ENCODE data around the gene CCDC71.

CCDC71 gene

GRCh38 chr3:49134471-49135265 lies 31.5 kb downstream of the CCDC71 start:
- no peak overlapping the region for H3K4me3 ChIP-seq (ENCODE audit: low read length)
- no peaks in the 10 kb centered on the region for H3K79me2 ChIP-seq (ENCODE audit: low read length)
- H3K9me3 ChIP-seq (replicated peaks; ENCODE audit: insufficient read depth, low read length), result no peaks in the 10 kb centered on the region
- no peaks in the 10 kb centered on the region for H3F3A ChIP-seq (ENCODE audit: insufficient read depth, low read length)
- no peak overlapping the region for H3K9ac ChIP-seq (ENCODE audit: low read length)
- no peak for TF ChIP-seq EZH2phosphoT487 (IDR thresholded peaks at IDR 0.05; ENCODE audit: low read length)
- TF ChIP-seq EZH2 (optimal IDR thresholded peaks at IDR 0.05; ENCODE audit: low read depth, low read length), result no peak
- no peak for TF ChIP-seq CTCF (IDR thresholded peaks at IDR 0.05; ENCODE audit: low read length)
- H3K27ac ChIP-seq (ENCODE audit: low read length), result no peak overlapping the region
- no peaks in the 10 kb centered on the region for H4K20me1 ChIP-seq (ENCODE audit: insufficient read depth, low read length)
- H3K9me2 ChIP-seq (replicated peaks; ENCODE audit: insufficient read depth, low read length), result no peaks in the 10 kb centered on the region
- no peak for DNase-seq
- H3K4me2 ChIP-seq (ENCODE audit: low read depth, low read length), result no peak overlapping the region
- H2AFZ ChIP-seq (ENCODE audit: low read length), result no peak overlapping the region
- H3K4me1 ChIP-seq (ENCODE audit: low read length), result no peaks in the 10 kb centered on the region
- no peaks in the 10 kb centered on the region for H3K36me3 ChIP-seq (replicated peaks; ENCODE audit: insufficient read depth, low read length)
- no peaks in the 10 kb centered on the region for H3K27me3 ChIP-seq (replicated peaks; ENCODE audit: insufficient read depth, low read length)

- Histone ChIP-seq H4K20me1 (ENCODE audit: insufficient read depth, low read length) (no peaks in the 10 kb centered on the region), H3K9me3 (replicated peaks; ENCODE audit: insufficient read depth, low read length) (no peaks in the 10 kb centered on the region), H3K27me3 (replicated peaks; ENCODE audit: insufficient read depth, low read length) (no peaks in the 10 kb centered on the region), H3K4me2 (ENCODE audit: low read depth, low read length) (no peak overlapping the region), H3K9ac (ENCODE audit: low read length) (no peak overlapping the region), H3K4me1 (ENCODE audit: low read length) (no peaks in the 10 kb centered on the region), H3K36me3 (replicated peaks; ENCODE audit: insufficient read depth, low read length) (no peaks in the 10 kb centered on the region), H2AFZ (ENCODE audit: low read length) (no peak overlapping the region), H3K9me2 (replicated peaks; ENCODE audit: insufficient read depth, low read length) (no peaks in the 10 kb centered on the region), H3K27ac (ENCODE audit: low read length) (no peak overlapping the region), H3F3A (ENCODE audit: insufficient read depth, low read length) (no peaks in the 10 kb centered on the region), H3K4me3 (ENCODE audit: low read length) (no peak overlapping the region), H3K79me2 (ENCODE audit: low read length) (no peaks in the 10 kb centered on the region)
- TF ChIP-seq CTCF (IDR thresholded peaks at IDR 0.05; ENCODE audit: low read length), result no peak
- no peak for TF ChIP-seq EZH2phosphoT487 (IDR thresholded peaks at IDR 0.05; ENCODE audit: low read length)
- no peak for TF ChIP-seq EZH2 (optimal IDR thresholded peaks at IDR 0.05; ENCODE audit: low read depth, low read length)
- no peak for DNase-seq
These were observed 32.7 kb downstream of the CCDC71 start for GRCh38 chr3:49133226-49133951.

GRCh38 chr3:49132437-49133225 lies 33.5 kb downstream of the CCDC71 start, which contains the start of gene LAMB2:
Gene LAMB2 (minus strand): TSS chr3:49133050. CDS start chr3:49132867, 183 bp downstream.
- no peaks in the 10 kb centered on the region for H3K4me1 ChIP-seq (ENCODE audit: low read length)
- TF ChIP-seq CTCF (IDR thresholded peaks at IDR 0.05; ENCODE audit: low read length) (no peak), EZH2phosphoT487 (IDR thresholded peaks at IDR 0.05; ENCODE audit: low read length) (no peak), EZH2 (optimal IDR thresholded peaks at IDR 0.05; ENCODE audit: low read depth, low read length) (no peak)
- no peaks in the 10 kb centered on the region for H3K79me2 ChIP-seq (ENCODE audit: low read length)
- DNase-seq, result no peak
- H3K9ac ChIP-seq (ENCODE audit: low read length), result no peak within 1 kb of the TSS
- no peak within 1 kb of the TSS for H3K27ac ChIP-seq (ENCODE audit: low read length)
- H3K4me2 ChIP-seq (ENCODE audit: low read depth, low read length), result no peak within 1 kb of the TSS
- no peaks in the 10 kb centered on the region for H3F3A ChIP-seq (ENCODE audit: insufficient read depth, low read length)
- no peaks in the 10 kb centered on the region for H4K20me1 ChIP-seq (ENCODE audit: insufficient read depth, low read length)
- H3K27me3 ChIP-seq (replicated peaks; ENCODE audit: insufficient read depth, low read length), result no peaks in the 10 kb centered on the region
- H3K9me3 ChIP-seq (replicated peaks; ENCODE audit: insufficient read depth, low read length), result no peaks in the 10 kb centered on the region
- no peaks in the 10 kb centered on the region for H3K36me3 ChIP-seq (replicated peaks; ENCODE audit: insufficient read depth, low read length)
- no peak within 1 kb of the TSS for H3K4me3 ChIP-seq (ENCODE audit: low read length)
- H3K9me2 ChIP-seq (replicated peaks; ENCODE audit: insufficient read depth, low read length), result no peaks in the 10 kb centered on the region
- no peak within 1 kb of the TSS for H2AFZ ChIP-seq (ENCODE audit: low read length)
